ENCODE results near the gene ANTXR1.

Gene ANTXR1

DNA sequence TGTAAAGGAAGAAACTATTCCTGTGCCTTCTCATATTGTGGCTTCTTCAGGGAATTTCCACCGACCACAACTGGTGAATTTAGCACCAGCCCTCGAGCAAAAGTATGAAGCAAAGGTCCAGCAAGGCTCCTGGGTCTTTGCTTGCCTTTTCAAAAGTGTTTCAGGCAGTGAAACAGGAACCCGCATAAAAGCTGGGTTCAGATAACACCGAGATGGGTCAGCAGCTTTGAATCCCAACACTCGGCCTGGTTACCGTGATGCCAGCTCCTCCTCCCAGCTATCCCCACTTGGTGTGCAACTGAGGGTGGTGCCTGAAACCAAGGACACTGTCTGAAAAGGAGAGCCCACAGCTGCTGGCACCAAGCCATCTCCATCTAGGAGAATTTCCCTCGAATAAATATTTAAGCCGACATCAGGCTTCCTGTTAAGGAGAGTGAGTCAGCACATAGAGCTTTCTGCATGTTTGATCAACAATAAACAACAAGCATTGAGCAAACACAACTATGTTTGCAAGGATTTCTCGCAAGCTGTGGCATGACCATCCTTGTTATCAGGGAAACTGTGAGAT lies 69.5 kb downstream of the ANTXR1 start:
- TF ChIP-seq, protein P1, sequence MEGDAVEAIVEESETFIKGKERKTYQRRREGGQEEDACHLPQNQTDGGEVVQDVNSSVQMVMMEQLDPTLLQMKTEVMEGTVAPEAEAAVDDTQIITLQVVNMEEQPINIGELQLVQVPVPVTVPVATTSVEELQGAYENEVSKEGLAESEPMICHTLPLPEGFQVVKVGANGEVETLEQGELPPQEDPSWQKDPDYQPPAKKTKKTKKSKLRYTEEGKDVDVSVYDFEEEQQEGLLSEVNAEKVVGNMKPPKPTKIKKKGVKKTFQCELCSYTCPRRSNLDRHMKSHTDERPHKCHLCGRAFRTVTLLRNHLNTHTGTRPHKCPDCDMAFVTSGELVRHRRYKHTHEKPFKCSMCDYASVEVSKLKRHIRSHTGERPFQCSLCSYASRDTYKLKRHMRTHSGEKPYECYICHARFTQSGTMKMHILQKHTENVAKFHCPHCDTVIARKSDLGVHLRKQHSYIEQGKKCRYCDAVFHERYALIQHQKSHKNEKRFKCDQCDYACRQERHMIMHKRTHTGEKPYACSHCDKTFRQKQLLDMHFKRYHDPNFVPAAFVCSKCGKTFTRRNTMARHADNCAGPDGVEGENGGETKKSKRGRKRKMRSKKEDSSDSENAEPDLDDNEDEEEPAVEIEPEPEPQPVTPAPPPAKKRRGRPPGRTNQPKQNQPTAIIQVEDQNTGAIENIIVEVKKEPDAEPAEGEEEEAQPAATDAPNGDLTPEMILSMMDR (IDR thresholded peaks at IDR 0.05; ENCODE audit: insufficient read depth, low read depth, low read length, missing control alignments), result no peak
- no peak overlapping the region for H3K4me3 ChIP-seq (ENCODE audit: low read length)
- peak; percentile 96 for DNase-seq (ENCODE audit: low read depth)

DNA sequence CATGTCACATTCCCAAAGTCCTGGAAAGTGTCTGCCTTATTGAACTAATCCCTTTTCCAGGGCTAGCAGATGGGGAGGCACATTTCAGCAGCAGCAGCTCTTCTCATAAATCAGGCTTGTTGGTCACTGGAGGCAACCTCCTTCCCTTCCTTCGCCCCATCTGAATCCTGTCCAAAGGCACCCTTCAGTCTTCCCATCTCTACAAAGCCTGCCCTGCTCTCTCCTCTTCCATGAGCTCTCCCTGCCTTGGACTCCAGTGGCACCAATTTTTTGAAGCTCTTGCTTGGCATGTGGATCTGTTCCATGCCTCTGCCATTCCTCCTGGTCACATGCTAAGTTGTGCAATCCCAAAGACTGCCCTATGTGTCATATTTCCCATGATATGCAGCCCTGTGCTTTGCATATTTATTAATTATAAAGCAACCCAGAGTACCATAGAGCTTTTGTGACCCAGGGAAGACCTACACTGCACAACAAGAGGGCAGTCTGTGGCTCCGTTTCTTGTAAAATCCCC lies 70.3 kb downstream of the ANTXR1 start:
- peak; percentile 89 for DNase-seq (ENCODE audit: low read depth)
- no peak overlapping the region for H3K4me3 ChIP-seq (ENCODE audit: low read length)
- TF ChIP-seq, protein P1 (IDR thresholded peaks at IDR 0.05; ENCODE audit: insufficient read depth, low read depth, low read length, missing control alignments), result no peak

DNA sequence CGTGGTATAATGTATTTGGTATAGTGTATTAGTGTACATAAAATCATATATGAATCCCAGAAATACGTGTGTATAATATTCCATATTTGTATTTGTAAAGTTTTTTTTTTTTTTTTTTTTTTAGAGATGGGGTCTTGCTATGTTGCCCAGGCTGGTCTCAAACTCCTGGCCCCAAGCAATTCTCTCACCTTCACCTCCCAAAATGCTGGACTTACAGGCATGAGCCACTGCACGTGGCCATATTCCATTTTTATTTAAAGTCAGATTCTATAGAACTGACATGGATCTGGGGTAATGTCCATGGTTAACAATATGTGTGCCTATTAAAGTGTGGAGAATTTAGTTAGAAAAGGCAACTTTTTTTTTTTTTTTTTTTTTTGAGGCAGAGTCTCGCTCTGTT lies 71.5 kb downstream of the ANTXR1 start:
- no peak overlapping the region for H3K4me3 ChIP-seq (ENCODE audit: low read length)
- no peak for DNase-seq (ENCODE audit: low read depth)
- TF ChIP-seq, protein P1 (IDR thresholded peaks at IDR 0.05; ENCODE audit: insufficient read depth, low read depth, low read length, missing control alignments), result no peak

DNA sequence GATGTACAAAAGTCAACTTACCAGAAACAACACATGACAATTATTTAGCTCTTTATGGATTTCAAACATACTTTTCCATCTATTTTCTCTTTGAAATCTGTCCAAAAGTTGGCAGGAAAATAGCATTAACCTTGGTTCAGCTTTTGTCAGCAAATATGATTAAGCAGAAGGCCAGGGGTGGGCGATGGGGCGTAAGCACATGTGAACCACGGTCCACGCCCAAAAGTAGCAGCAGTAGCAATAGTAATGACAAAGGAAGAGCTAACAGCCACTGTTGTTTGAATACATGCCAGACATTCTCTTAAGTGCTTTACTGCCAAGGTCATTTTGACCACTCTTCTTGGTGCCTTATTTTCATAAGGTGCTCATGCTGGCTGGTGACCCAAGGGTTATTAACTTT lies 73.5 kb downstream of the ANTXR1 start:
- no peak for DNase-seq (ENCODE audit: low read depth)
- TF ChIP-seq, protein P1 (IDR thresholded peaks at IDR 0.05; ENCODE audit: insufficient read depth, low read depth, low read length, missing control alignments), result no peak
- no peak overlapping the region for H3K4me3 ChIP-seq (ENCODE audit: low read length)

DNA sequence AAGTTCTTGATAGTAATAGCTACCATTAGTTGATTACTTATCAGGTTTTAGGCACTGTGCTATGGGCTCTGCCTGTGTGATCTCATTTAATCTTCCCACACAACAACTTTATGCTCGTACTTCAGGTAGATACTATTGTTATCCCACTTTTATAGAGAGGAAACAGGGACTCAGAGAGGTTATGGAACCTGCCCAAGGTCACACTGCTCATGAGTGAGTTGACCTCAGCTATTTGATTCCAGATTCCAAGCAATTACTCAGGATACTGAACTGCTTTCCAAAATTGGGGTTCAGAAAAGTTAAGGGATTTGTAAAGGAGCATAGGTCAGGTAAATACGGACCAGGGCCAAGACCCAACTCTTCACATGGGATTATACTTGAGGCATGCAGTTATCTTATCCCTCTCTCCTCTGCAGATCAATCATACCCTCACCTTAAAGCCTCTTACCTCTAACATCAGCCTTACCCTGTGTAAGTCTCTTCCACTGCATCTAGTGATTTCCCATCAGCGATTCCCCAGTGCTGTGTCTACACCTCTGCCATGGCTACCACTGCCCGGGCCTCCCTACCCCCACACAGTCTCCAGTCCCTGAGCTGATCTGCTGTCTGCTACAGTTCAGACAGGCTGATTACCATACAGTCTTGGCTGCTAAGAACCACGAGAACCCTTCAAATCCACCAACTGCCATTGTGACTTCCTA lies 74.4 kb downstream of the ANTXR1 start:
- no peak overlapping the region for H3K4me3 ChIP-seq (ENCODE audit: low read length)
- TF ChIP-seq, protein P1 (IDR thresholded peaks at IDR 0.05; ENCODE audit: insufficient read depth, low read depth, low read length, missing control alignments), result no peak
- no peak for DNase-seq (ENCODE audit: low read depth)

DNA sequence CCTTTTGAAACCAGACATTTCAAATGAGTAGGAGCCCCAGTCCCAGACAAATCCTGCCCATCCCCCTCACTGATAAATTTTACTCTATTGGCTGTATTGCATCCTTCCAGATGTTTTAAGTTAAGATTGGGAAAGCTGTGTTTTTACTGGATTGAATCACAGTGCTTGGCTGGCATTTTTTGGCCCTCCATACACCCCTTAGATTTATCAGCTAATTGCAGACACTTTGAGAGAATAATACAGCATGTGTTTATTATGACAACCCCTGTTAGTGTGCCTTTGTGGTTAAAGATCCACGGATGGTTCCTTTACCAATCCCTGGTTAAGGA lies 74.9 kb downstream of the ANTXR1 start:
- no peak for DNase-seq (ENCODE audit: low read depth)
- H3K4me3 ChIP-seq (ENCODE audit: low read length), result no peak overlapping the region
- TF ChIP-seq, protein P1 (IDR thresholded peaks at IDR 0.05; ENCODE audit: insufficient read depth, low read depth, low read length, missing control alignments), result no peak

DNA sequence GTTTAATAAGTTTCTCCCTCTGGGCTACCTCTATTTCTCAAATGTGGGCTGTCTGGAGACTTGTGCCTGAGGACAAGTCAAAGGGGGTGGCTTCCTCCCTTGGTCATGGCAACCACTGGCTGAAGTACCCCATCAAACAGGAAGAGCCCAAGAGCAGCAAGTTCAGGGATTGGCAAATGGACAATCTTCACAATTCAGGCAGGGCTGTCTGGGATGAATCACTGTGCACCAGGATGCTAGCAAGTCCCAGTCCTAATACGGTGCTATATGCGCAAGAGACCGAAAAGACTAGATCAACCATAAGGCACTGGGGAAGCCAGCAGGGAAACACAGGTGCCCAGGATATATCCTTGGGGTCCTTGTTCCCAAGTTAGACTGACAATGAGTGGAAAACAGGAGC lies 75.5 kb downstream of the ANTXR1 start:
- no peak overlapping the region for H3K4me3 ChIP-seq (ENCODE audit: low read length)
- DNase-seq (ENCODE audit: low read depth), result no peak
- TF ChIP-seq, protein P1 (IDR thresholded peaks at IDR 0.05; ENCODE audit: insufficient read depth, low read depth, low read length, missing control alignments), result no peak

All from epithelial cell of esophagus (primary cell).